Liver (tissue), 9 donors: ENCODE data around the gene TRH. TPM values are rescaled to one million over a fixed set of nuclear protein-coding genes. Genes with fewer than 3 reads are reported as not detected.

Experiments used
- DNase-seq: peaks from one replicate; pipeline ENCODE4 v3.0.0-alpha.2; 2017; ENCODE audit warnings: low spot score
- H3K27ac ChIP-seq, 2 donors: one replicate each; pipeline ENCODE4 v1.7.0; 2013; ENCODE audit warnings: inconsistent platforms in 2 of 2, low read length in 2 of 2, control low read depth in 1 of 2, low read depth in 1 of 2, mild to moderate bottlenecking in 1 of 2
- H3K27me3 ChIP-seq, 4 donors: one replicate each; pipeline versions ENCODE4 v1.6.1 to v1.7.0; 2013; ENCODE audit warnings: low read length in 3 of 4, inconsistent platforms in 1 of 4, mild to moderate bottlenecking in 1 of 4, moderate library complexity in 1 of 4; ENCODE audit not compliant: control insufficient read depth in 4 of 4, insufficient read depth in 4 of 4
- H3K36me3 ChIP-seq, 4 donors: one replicate each; pipeline versions ENCODE4 v1.6.1 to v1.7.0; 2013; ENCODE audit warnings: low read length in 3 of 4, mild to moderate bottlenecking in 3 of 4, low read depth in 1 of 4, moderate library complexity in 1 of 4; ENCODE audit not compliant: control insufficient read depth in 4 of 4, insufficient read depth in 3 of 4
- H3K4me1 ChIP-seq, 4 donors: one replicate each; pipeline versions ENCODE4 v1.6.1 to v1.7.0; 2013; ENCODE audit warnings: low read length in 3 of 4, mild to moderate bottlenecking in 3 of 4, moderate library complexity in 1 of 4; ENCODE audit not compliant: control insufficient read depth in 4 of 4, insufficient read depth in 4 of 4
- H3K4me3 ChIP-seq, 3 donors: one replicate each; pipeline versions ENCODE4 v1.6.1 to v1.7.0; 2013; ENCODE audit warnings: low read length in 3 of 3, control low read depth in 1 of 3, low read depth in 1 of 3, mild to moderate bottlenecking in 1 of 3
- H3K9ac ChIP-seq, 2 donors: one replicate each; pipeline ENCODE4 v1.7.0; 2013; ENCODE audit warnings: low read length in 2 of 2, mild to moderate bottlenecking in 2 of 2, moderate library complexity in 2 of 2, control low read depth in 1 of 2, low read depth in 1 of 2
- H3K9me3 ChIP-seq, 4 donors: one replicate each; pipeline versions ENCODE4 v1.6.1 to v1.7.0; 2013; ENCODE audit warnings: low read length in 3 of 4; ENCODE audit not compliant: control insufficient read depth in 4 of 4
- ATF3 ChIP-seq: IDR thresholded peaks from 2 replicates; pipeline ENCODE4 v1.6.1; 2016; ENCODE audit warnings: antibody characterized with exemption
- CTCF ChIP-seq: fragments of 150-350 bp; IDR thresholded peaks from 2 replicates; pipeline ENCODE4 v1.5.1; 2017; ENCODE audit warnings: improper control_type of control experiment, low read depth, low read length; ENCODE audit not compliant: missing input control
- EGR1 ChIP-seq, 2 donors: IDR thresholded peaks; 2 replicates each; pipeline ENCODE4 v1.6.1; 2016 to 2018; ENCODE audit warnings: antibody characterized with exemption in 2 of 2, low read depth in 2 of 2
- FOXA1 ChIP-seq: IDR thresholded peaks from 2 replicates; pipeline ENCODE4 v1.6.1; 2016; ENCODE audit warnings: antibody characterized with exemption
- FOXA2 ChIP-seq: IDR thresholded peaks from 2 replicates; pipeline ENCODE4 v1.6.1; 2016; ENCODE audit warnings: antibody characterized with exemption
- GABPA ChIP-seq, 2 donors: IDR thresholded peaks in 1 of 2; conservative IDR thresholded peaks in 1 of 2; 2 replicates each; pipeline ENCODE4 v1.6.1; 2016; ENCODE audit warnings: antibody characterized with exemption in 2 of 2, mild to moderate bottlenecking in 1 of 2, moderate library complexity in 1 of 2
- HNF4A ChIP-seq, 2 donors: conservative IDR thresholded peaks; 2 replicates each; pipeline ENCODE4 v1.6.1; 2016; ENCODE audit warnings: antibody characterized with exemption in 2 of 2, mild to moderate bottlenecking in 2 of 2
- HNF4G ChIP-seq: IDR thresholded peaks from 2 replicates; pipeline ENCODE4 v1.6.1; 2016; ENCODE audit warnings: antibody characterized with exemption
- JUND ChIP-seq, 2 donors: IDR thresholded peaks; 2 replicates each; pipeline ENCODE4 v1.6.1; 2016; ENCODE audit warnings: antibody characterized with exemption in 2 of 2
- MAX ChIP-seq: IDR thresholded peaks from 2 replicates; pipeline ENCODE4 v1.6.1; 2016; ENCODE audit warnings: antibody characterized with exemption
- NR2F2 ChIP-seq: IDR thresholded peaks from 2 replicates; pipeline ENCODE4 v1.6.1; 2016; ENCODE audit warnings: antibody characterized with exemption
- RAD21 ChIP-seq, 2 donors: IDR thresholded peaks; 2 replicates each; pipeline ENCODE4 v1.6.1; 2016; ENCODE audit warnings: antibody characterized with exemption in 2 of 2, mild to moderate bottlenecking in 2 of 2
- REST ChIP-seq: IDR thresholded peaks from 2 replicates; pipeline ENCODE4 v1.6.1; 2016; ENCODE audit warnings: antibody characterized with exemption, mild to moderate bottlenecking
- RXRA ChIP-seq, 2 donors: IDR thresholded peaks; 2 replicates each; pipeline ENCODE4 v1.6.1; 2017 to 2018; ENCODE audit warnings: antibody characterized with exemption in 2 of 2, mild to moderate bottlenecking in 1 of 2
- SP1 ChIP-seq: IDR thresholded peaks from 2 replicates; pipeline ENCODE4 v1.6.1; 2018; ENCODE audit warnings: antibody characterized with exemption, mild to moderate bottlenecking
- TAF1 ChIP-seq: conservative IDR thresholded peaks from 2 replicates; pipeline ENCODE4 v1.6.1; 2016; ENCODE audit warnings: antibody characterized with exemption, mild to moderate bottlenecking
- YY1 ChIP-seq: IDR thresholded peaks from 2 replicates; pipeline ENCODE4 v1.6.1; 2016; ENCODE audit warnings: antibody characterized with exemption, mild to moderate bottlenecking
- ZBTB33 ChIP-seq: IDR thresholded peaks from 2 replicates; pipeline ENCODE4 v1.6.1; 2016; ENCODE audit warnings: antibody characterized with exemption
- WGBS: extraction: QIAGEN DNeasy Blood & Tissue Kit; methylation state at CpG from one replicate; pipeline ENCODE4 v1.1.7; 2013; 5-methylcytosine and 5-hydroxymethylcytosine counted together
- polyA plus RNA-seq, 2 donors: library from polyadenylated mRNA; stranded (reverse) in 1 of 2; unstranded in 1 of 2; fragments of 200-250 nt in 1 of 2; fragments of >200 nt in 1 of 2; fragmentation: Nextera tagmentation in 1 of 2; extraction: Ambion mirVana in 1 of 2; gene quantifications; one replicate each; pipeline versions ENCODE4 v1.2.1 to v1.2.3, GENCODE V29; 2013 to 2015
- total RNA-seq, 2 donors: library from RNA; depleted of rRNA; stranded (reverse); fragments of >200 nt; gene quantifications; one replicate each; pipeline ENCODE4 v1.2.3, GENCODE V29; 2014
- donor health status: healthy.
- donor health status: healthy.
- donor health status: healthy.
- donor health status: healthy.
- donor health status: healthy.

Gene TRH
- total and polyA plus RNA-seq, 4 donors: 0.28 TPM; not detected in 3

GRCh38 chr3:129985113-129985512, 10.6 kb downstream of the TRH start:
- no peaks in the 10 kb centered on the region for H3K4me1 ChIP-seq
- no peak overlapping the region for H3K9ac ChIP-seq
- H3K27me3 ChIP-seq: peaks cover 0 to 3% (median 0%) of the 10 kb centered on the region in 4 donors
- H3K4me3 ChIP-seq: no peak overlapping the region
- DNase-seq: no peak
- no peak overlapping the region for H3K27ac ChIP-seq
- H3K9me3 ChIP-seq: no peaks in the 10 kb centered on the region
- H3K36me3 ChIP-seq: no peaks in the 10 kb centered on the region
- 91% methylated on average over 14 of the region's 14 CpGs for WGBS
- TF ChIP-seq SP1: no peak
- no peak for TF ChIP-seq NR2F2

GRCh38 chr3:129988429-129988828, 13.9 kb downstream of the TRH start:
- TF ChIP-seq HNF4G: no peak
- no peak for TF ChIP-seq RXRA (IDR thresholded peaks at IDR 0.05)
- TF ChIP-seq NR2F2: no peak
- TF ChIP-seq YY1: no peak
- TF ChIP-seq ATF3: no peak
- TF ChIP-seq FOXA2: no peak
- no peak for TF ChIP-seq HNF4A (conservative IDR thresholded peaks at IDR 0.05)
- no peak for TF ChIP-seq FOXA1
- no peak for TF ChIP-seq REST
- no peak for TF ChIP-seq EGR1 (IDR thresholded peaks at IDR 0.05; ENCODE audit: low read depth in 2 of 2)
- no peak for TF ChIP-seq SP1
- TF ChIP-seq CTCF: no peak
- no peak for TF ChIP-seq RAD21 (IDR thresholded peaks at IDR 0.05)
- no peak for TF ChIP-seq ZBTB33
- TF ChIP-seq MAX: no peak
- no peak for TF ChIP-seq JUND (IDR thresholded peaks at IDR 0.05)
- no peak for TF ChIP-seq GABPA (IDR thresholded peaks at IDR 0.05 in 1 of 2, conservative IDR thresholded peaks at IDR 0.05 in 1 of 2)
- TF ChIP-seq TAF1: no peak
- no peak overlapping the region for H3K27ac ChIP-seq
- no peaks in the 10 kb centered on the region for H3K36me3 ChIP-seq
- WGBS: 65% methylated on average over 10 of the region's 10 CpGs
- peaks cover 0 to 3% (median 0%) of the 10 kb centered on the region in 4 donors for H3K27me3 ChIP-seq
- H3K4me1 ChIP-seq: no peaks in the 10 kb centered on the region
- no peak for DNase-seq
- no peak overlapping the region for H3K4me3 ChIP-seq
- no peaks in the 10 kb centered on the region for H3K9me3 ChIP-seq
- H3K9ac ChIP-seq: no peak overlapping the region
